Prostate gland (tissue), 2 donors: ENCODE results near the gene GPBP1L1. TPM values are rescaled to one million over a fixed set of nuclear protein-coding genes. Genes with fewer than 3 reads are reported as not detected.
"Not testable (repeated sequence)": the region's sequence is repeated elsewhere in the genome, so short reads cannot be mapped to it uniquely, and the experiment has no call there.

Experiments used
- DNase-seq: peaks from one replicate; pipeline ENCODE4 v3.0.0-alpha.2; 2019; ENCODE audit warnings: low spot score
- H3K27ac ChIP-seq, 2 donors: fragments of 200-600 bp; sonication (generic); 2 replicates each; pipeline ENCODE4 v1.5.1; 2017 to 2019
- H3K27me3 ChIP-seq: fragments of 200-600 bp; sonication (generic); replicated peaks from 2 replicates; pipeline ENCODE4 v1.5.1; 2019; ENCODE audit not compliant: insufficient read depth
- H3K36me3 ChIP-seq, 2 donors: fragments of 200-600 bp; sonication (generic); 1 replicate in 1 of 2; 2 replicates in 1 of 2; pipeline versions ENCODE4 v1.5.1 to v1.8.1; 2017 to 2019
- H3K4me1 ChIP-seq: fragments of 200-600 bp; sonication (generic); replicated peaks from 2 replicates; pipeline ENCODE4 v1.5.1; 2019
- H3K4me3 ChIP-seq, 2 donors: fragments of 200-600 bp; sonication (generic); 2 replicates each; pipeline ENCODE4 v1.5.1; 2017 to 2019
- H3K9me3 ChIP-seq: fragments of 200-600 bp; sonication (generic); 2 replicates; pipeline ENCODE4 v1.5.1; 2017
- POLR2A ChIP-seq: fragments of 450-650 bp; IDR thresholded peaks from one replicate; pipeline ENCODE4 v1.6.1; 2016; ENCODE audit warnings: antibody characterized with exemption, mild to moderate bottlenecking
- POLR2AphosphoS5 ChIP-seq: sonication (generic); formaldehyde crosslinking; IDR thresholded peaks from one replicate; pipeline ENCODE4 v1.6.1; 2017; ENCODE audit warnings: antibody characterized with exemption
- WGBS: methylation state at CpG from one replicate; pipeline ENCODE4 v1.1.5; 2018; 5-methylcytosine and 5-hydroxymethylcytosine counted together
- intact Hi-C: fragments of 100-400 bp; cut with DNase I; formaldehyde crosslinking; loops from one replicate; pipeline ENCODE4 v1.14.2; 2022
- total RNA-seq, 2 donors: library from RNA; depleted of rRNA; stranded (reverse); fragments of >200 nt; gene quantifications; one replicate each; pipeline ENCODE4 v1.1.0, GENCODE V29; 2016
- TF ChIP-seq, protein P1 (sequence below), 4 experiments: fragments of 200-600 bp in 2 of 4; fragments of 450-650 bp in 2 of 4; sonication (generic) in 2 of 4; IDR thresholded peaks; 1 replicate in 3 of 4; 2 replicates in 1 of 4; pipeline ENCODE4 v1.5.1; 2016 to 2019; ENCODE audit warnings: antibody characterized with exemption in 4 of 4, mild to moderate bottlenecking in 2 of 4, moderate library complexity in 2 of 4

The GPBP1L1 gene, protein sequence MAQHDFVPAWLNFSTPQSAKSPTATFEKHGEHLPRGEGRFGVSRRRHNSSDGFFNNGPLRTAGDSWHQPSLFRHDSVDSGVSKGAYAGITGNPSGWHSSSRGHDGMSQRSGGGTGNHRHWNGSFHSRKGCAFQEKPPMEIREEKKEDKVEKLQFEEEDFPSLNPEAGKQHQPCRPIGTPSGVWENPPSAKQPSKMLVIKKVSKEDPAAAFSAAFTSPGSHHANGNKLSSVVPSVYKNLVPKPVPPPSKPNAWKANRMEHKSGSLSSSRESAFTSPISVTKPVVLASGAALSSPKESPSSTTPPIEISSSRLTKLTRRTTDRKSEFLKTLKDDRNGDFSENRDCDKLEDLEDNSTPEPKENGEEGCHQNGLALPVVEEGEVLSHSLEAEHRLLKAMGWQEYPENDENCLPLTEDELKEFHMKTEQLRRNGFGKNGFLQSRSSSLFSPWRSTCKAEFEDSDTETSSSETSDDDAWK
- total RNA-seq, result 100 to 1,000 TPM; 120 to 153 TPM

DNA sequence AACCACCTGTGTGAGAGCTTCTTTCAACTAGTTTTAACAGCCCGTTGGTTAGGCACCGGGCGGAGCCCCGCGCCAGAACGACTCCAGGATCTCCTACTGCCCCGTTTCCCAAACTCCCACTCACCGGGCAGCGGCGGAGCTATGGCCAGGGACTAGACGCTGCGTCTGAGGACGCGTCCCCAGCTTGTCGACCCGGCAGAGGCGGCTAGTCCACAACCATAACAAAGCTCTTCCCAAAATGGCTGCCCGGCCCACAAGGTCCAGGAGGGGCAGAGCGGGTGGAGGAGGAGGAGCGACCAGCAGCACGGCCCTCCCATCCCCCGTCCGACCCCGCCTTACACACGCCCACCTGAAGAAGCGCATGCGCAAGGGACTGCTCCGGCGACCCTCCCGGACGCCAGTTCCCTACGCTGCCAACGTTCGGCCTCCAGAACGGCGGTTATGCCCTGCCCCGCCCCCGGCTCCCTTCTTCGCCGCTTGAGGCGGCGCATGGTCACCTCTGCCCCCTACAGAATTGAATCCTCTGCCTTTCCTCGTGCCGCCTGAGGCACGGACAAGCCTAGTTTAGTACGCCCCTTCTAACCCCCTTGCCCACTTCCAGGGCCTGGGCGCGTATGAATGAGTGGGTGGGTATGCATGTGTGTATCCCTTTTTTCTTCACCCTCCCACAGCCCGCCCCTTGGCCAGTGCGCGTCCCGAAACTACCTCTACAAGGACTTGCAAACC, at the start of gene GPBP1L1:
Gene GPBP1L1, minus strand, starts transcription at position 246 of the 726 bp plus-strand sequence. CDS start 27,446 bp downstream, outside the sequence.
- Histone ChIP-seq H3K36me3 (no peaks in the 10 kb centered on the region), H3K9me3 (no peaks in the 10 kb centered on the region), H3K27ac (peak within 1 kb of the TSS; percentile 94 to 98), H3K27me3 (no peaks in the 10 kb centered on the region), H3K4me3 (peak within 1 kb of the TSS; percentile 60 to 87), H3K4me1 (peaks cover 6% of the 10 kb centered on the region)
- WGBS, result under 1% methylated on average over 45 of the region's 52 CpGs
- TF ChIP-seq, protein P1, sequence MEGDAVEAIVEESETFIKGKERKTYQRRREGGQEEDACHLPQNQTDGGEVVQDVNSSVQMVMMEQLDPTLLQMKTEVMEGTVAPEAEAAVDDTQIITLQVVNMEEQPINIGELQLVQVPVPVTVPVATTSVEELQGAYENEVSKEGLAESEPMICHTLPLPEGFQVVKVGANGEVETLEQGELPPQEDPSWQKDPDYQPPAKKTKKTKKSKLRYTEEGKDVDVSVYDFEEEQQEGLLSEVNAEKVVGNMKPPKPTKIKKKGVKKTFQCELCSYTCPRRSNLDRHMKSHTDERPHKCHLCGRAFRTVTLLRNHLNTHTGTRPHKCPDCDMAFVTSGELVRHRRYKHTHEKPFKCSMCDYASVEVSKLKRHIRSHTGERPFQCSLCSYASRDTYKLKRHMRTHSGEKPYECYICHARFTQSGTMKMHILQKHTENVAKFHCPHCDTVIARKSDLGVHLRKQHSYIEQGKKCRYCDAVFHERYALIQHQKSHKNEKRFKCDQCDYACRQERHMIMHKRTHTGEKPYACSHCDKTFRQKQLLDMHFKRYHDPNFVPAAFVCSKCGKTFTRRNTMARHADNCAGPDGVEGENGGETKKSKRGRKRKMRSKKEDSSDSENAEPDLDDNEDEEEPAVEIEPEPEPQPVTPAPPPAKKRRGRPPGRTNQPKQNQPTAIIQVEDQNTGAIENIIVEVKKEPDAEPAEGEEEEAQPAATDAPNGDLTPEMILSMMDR (IDR thresholded peaks at IDR 0.05), result peak in 1 of 4 experiments; percentile 29
- TF ChIP-seq POLR2AphosphoS5 (peak; percentile 86), POLR2A (peak; percentile 86)
- DNase-seq, result peak; percentile 98
- intact Hi-C loops, result loop anchor here (5.0 kb wide), 3 partner anchors 104 to 491 kb away; partner anchors contain the start of genes MAST2, NASP, P3R3URF and TSPAN1

DNA sequence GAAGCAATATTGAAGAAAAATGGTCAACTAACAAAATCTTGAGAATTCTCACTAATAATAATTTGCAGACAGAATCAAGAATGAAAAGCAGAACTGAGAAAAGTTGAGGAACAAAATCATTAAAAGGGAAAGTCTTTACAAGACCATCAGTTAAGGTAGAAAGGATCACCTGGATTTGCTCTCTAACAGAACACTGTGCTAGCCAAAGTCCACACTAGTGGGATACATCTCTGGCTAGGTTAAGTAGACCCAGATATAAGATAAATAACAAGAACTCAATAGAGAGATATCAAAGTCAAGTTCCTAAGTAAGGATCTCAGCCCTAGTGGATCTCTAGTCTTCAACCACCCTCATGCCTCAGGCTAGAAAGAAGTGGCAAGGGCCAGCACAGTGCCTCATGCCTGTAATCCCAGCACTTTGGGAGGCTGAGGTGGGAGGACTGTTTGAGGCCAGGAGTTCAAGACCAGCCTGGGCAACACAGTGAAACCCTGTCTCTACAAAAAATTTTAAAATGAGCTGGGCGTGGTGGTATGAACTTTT, 44.5 kb upstream of the GPBP1L1 start:
- TF ChIP-seq POLR2AphosphoS5 (no peak), POLR2A (no peak)
- TF ChIP-seq, protein P1 (IDR thresholded peaks at IDR 0.05), result no peak
- Histone ChIP-seq H3K4me1 (no peaks in the 10 kb centered on the region), H3K9me3 (no peaks in the 10 kb centered on the region), H3K27me3 (no peaks in the 10 kb centered on the region), H3K27ac (no peak overlapping the region), H3K36me3 (no peaks in the 10 kb centered on the region), H3K4me3 (no peak overlapping the region)
- intact Hi-C loops, result no loop called here
- no peak for DNase-seq
- 100% methylated on average over 1 of the region's 1 CpG for WGBS

DNA sequence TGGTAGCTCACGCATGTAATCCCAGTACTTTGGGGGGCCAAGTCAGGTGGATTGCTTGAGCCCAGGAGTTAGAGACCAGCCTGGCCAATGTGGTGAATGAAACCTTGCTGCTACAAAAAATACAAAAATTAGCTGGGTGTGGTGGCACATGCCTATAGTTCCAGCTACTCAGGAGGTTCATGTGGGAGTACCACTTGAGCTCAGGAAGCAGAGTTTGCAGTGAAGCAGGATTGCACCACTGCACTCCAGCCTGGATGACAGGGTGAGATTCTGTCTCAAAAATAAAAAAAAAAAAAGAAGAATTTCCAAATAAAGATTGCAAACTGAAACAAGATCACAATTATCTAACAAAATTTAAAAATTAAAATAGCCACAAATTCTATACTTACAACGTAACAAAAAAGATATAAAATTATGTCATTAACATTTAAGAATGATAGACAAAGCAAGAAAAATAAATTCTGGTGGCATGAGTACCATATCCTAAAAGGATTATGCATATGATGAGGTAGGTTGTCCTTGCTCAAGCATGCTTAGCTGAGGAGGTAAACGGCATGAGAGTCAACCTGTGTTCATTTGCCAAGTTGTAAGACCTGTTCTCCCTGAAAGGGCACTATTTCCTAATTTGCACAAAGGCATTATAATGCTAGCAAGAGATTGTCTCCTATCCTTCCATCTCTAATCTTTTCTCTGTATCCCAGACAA, 43.9 kb upstream of the GPBP1L1 start:
- WGBS, result 62% methylated on average over 3 of the region's 3 CpGs
- no peaks in the 10 kb centered on the region for H3K4me1 ChIP-seq
- no peak overlapping the region for H3K4me3 ChIP-seq
- no peaks in the 10 kb centered on the region for H3K9me3 ChIP-seq
- H3K27me3 ChIP-seq, result no peaks in the 10 kb centered on the region
- TF ChIP-seq POLR2A (no peak), POLR2AphosphoS5 (peak; percentile 86)
- TF ChIP-seq, protein P1 (IDR thresholded peaks at IDR 0.05), result no peak
- peak; percentile 63 for DNase-seq
- intact Hi-C loops, result no loop called here
- H3K36me3 ChIP-seq, result no peaks in the 10 kb centered on the region
- H3K27ac ChIP-seq, result no peak overlapping the region

DNA sequence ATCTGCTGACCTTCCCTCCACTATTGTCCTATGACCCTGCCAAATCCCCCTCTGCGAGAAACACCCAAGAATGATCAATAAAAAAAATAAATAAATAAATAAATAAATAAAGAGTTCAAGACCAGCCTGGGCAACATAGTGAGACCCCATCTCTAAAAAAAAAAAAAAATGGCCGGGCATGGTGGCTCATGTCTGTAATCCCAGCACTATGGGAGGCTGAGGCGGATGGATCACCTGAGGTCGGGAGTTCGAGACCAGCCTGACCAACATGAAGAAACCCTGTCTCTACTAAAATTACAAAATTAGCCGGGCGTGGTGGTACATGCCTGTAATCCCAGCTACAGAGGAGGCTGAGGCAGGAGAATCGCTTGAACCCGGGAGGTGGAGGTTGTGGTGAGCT, 39.7 kb upstream of the GPBP1L1 start:
- H3K36me3 ChIP-seq, H3K27ac ChIP-seq, H3K9me3 ChIP-seq, H3K27me3 ChIP-seq, H3K4me1 ChIP-seq, intact Hi-C loops, H3K4me3 ChIP-seq, DNase-seq: not testable (repeated sequence)
- 95% methylated on average over 9 of the region's 9 CpGs for WGBS
